C4-2B (cell line): ENCODE measurements around the gene STT3A.

Experiments used
- H3K27ac ChIP-seq: fragments of 450-650 bp; 2 replicates; pipeline ENCODE4 v1.5.1; 2017
- CTCF ChIP-seq: fragments of 450-650 bp; conservative IDR thresholded peaks from 2 replicates; pipeline ENCODE4 v1.5.1; 2017; ENCODE audit warnings: mild to moderate bottlenecking
- ZFX ChIP-seq: fragments of 450-650 bp; IDR thresholded peaks from 2 replicates; pipeline ENCODE4 v1.6.1; 2017

The STT3A gene

GRCh38 chr11:125670172-125670571 is 77.5 kb downstream of the STT3A start:
- no peak for TF ChIP-seq ZFX
- TF ChIP-seq CTCF, result no peak
- H3K27ac ChIP-seq, result no peak overlapping the region

GRCh38 chr11:125671561-125671960 is 78.9 kb downstream of the STT3A start:
- no peak overlapping the region for H3K27ac ChIP-seq
- TF ChIP-seq ZFX (no peak), CTCF (no peak)
